Sigmoid colon (tissue), 4 donors: ENCODE results near the gene SP2.

Experiments used
- CTCF ChIP-seq, 4 experiments: fragments of 450-650 bp in 3 of 4; fragments of 200-600 bp in 1 of 4; IDR thresholded peaks; one replicate each; pipeline ENCODE4 v1.5.1; 2016 to 2019; ENCODE audit warnings: antibody characterized with exemption in 4 of 4, mild to moderate bottlenecking in 3 of 4, moderate library complexity in 2 of 4
- EP300 ChIP-seq, 4 donors: sonication (generic); formaldehyde crosslinking; IDR thresholded peaks; one replicate each; pipeline ENCODE4 v1.6.1; 2017; ENCODE audit warnings: antibody characterized with exemption in 4 of 4
- POLR2A ChIP-seq, 2 donors: fragments of 450-650 bp; IDR thresholded peaks; one replicate each; pipeline ENCODE4 v1.6.1; 2016; ENCODE audit warnings: antibody characterized with exemption in 2 of 2, mild to moderate bottlenecking in 2 of 2, moderate library complexity in 2 of 2
- POLR2AphosphoS5 ChIP-seq, 4 donors: sonication (generic); formaldehyde crosslinking; IDR thresholded peaks; one replicate each; pipeline ENCODE4 v1.6.1; 2017; ENCODE audit warnings: antibody characterized with exemption in 4 of 4

DNA sequence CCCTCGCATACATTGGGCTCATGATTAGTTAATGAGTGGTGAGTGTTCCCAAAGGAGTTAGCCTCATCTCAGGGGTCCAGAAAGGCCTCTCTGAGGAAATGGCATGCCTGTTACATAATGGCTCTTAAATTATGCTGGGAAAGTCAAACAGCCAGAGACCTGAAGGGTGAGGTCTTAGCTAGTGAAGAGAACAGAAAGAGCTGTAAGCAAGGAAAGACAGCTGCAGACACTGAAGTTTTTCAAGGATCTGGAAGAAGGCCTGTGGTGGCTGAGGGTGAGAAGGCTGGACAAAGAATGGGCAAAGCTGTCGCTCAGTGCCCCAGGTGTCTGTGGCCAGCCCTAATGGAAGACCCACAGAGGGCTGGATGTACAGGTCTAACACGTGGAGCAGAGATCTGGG, 10.4 kb downstream of the SP2 start:
- no peak for TF ChIP-seq POLR2AphosphoS5 (IDR thresholded peaks at IDR 0.05)
- TF ChIP-seq CTCF (IDR thresholded peaks at IDR 0.05): no peak
- no peak for TF ChIP-seq POLR2A (IDR thresholded peaks at IDR 0.05)
- no peak for TF ChIP-seq EP300 (IDR thresholded peaks at IDR 0.05)
